Measurements from ENCODE around the gene UBA3.

The UBA3 gene

DNA sequence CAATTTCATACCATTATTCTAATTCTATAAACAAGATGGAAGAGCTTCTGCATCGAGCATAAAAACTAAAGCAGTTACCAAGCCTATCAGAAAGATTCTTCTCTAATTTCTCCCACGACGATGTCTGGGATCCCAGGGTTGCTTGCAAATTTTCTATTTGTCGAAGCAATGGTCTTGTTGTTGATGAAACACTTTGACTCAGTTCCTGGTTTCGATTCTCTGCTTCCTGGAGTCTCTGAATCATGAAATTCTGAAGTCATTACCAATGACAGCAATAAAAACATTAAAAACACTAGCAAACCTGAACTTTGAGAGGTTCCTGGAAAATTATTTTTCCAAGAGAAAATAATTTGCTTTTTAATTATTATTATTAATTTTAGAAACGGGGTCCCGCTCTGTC, 46.7 kb downstream of the UBA3 start:
- DNase-seq (ENCODE audit: low read depth), result peak; percentile 88
- H3K4me3 ChIP-seq (ENCODE audit: low read length), result no peak overlapping the region
- TF ChIP-seq, protein P1, sequence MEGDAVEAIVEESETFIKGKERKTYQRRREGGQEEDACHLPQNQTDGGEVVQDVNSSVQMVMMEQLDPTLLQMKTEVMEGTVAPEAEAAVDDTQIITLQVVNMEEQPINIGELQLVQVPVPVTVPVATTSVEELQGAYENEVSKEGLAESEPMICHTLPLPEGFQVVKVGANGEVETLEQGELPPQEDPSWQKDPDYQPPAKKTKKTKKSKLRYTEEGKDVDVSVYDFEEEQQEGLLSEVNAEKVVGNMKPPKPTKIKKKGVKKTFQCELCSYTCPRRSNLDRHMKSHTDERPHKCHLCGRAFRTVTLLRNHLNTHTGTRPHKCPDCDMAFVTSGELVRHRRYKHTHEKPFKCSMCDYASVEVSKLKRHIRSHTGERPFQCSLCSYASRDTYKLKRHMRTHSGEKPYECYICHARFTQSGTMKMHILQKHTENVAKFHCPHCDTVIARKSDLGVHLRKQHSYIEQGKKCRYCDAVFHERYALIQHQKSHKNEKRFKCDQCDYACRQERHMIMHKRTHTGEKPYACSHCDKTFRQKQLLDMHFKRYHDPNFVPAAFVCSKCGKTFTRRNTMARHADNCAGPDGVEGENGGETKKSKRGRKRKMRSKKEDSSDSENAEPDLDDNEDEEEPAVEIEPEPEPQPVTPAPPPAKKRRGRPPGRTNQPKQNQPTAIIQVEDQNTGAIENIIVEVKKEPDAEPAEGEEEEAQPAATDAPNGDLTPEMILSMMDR (IDR thresholded peaks at IDR 0.05; ENCODE audit: insufficient read depth, low read depth, low read length, missing control alignments), result no peak

DNA sequence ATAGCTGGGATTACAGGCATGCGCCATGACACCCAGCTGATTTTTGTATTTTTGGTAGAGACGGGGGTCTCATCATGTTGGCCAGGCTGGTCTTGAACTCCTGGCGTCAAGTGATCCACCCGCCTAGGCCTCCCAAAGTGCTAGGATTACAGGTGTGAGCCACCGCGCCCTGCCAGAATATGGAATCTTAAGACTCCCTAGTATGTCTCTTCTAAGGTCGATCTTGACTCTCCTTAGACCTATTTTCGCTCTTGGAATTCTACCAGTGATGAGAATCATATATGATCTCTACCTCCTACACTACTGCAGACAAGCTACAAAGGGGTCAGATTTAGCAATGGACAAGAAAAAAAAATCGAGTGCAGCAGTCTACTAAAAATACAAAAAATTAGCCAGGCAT, 47.4 kb downstream of the UBA3 start:
- TF ChIP-seq, protein P1 (IDR thresholded peaks at IDR 0.05; ENCODE audit: insufficient read depth, low read depth, low read length, missing control alignments), result no peak
- no peak overlapping the region for H3K4me3 ChIP-seq (ENCODE audit: low read length)
- no peak for DNase-seq (ENCODE audit: low read depth)

DNA sequence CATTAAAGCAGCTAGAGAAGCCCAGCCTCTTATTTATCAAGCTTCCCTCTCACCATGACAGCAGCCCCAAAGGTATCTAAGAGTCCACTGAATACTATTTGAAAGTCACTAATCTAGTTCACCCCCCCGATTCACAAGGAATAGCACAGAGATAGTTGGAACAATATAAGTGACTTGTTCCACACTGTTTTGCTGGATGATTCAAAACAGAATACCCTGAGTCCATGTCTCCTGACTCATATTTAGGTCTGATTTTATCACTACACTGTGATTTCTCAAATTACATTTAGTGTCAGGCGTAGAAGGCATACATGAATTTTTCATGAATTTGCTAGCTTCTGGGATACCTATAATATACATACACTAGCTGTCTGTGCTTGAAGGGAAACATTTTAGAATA, 48.0 kb downstream of the UBA3 start:
- DNase-seq (ENCODE audit: low read depth), result peak; percentile 63
- TF ChIP-seq, protein P1 (IDR thresholded peaks at IDR 0.05; ENCODE audit: insufficient read depth, low read depth, low read length, missing control alignments), result no peak

DNA sequence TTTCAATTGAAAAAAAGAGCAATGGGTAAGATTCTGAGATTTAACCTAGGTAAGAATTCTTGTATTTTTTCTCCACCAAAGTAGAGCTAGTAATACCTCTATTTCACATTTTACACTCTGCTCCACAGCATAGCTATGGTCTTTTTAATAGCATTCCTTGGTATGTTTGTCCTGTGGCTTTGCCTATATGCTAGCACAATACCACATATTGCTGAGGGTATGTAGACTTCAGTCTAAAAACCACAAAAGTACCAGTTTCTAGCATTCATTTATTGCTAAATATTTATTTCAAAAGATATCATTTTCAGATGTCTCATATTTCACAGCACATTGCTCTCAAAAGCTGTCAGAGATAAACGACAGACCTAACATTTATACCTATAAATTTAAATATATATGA, 48.5 kb downstream of the UBA3 start:
- no peak overlapping the region for H3K4me3 ChIP-seq (ENCODE audit: low read length)
- TF ChIP-seq, protein P1 (IDR thresholded peaks at IDR 0.05; ENCODE audit: insufficient read depth, low read depth, low read length, missing control alignments), result no peak
- no peak for DNase-seq (ENCODE audit: low read depth)

More for the DNA sequence above, 48.0 kb downstream of the UBA3 start:
- no peak overlapping the region for H3K4me3 ChIP-seq (ENCODE audit: low read length)

DNA sequence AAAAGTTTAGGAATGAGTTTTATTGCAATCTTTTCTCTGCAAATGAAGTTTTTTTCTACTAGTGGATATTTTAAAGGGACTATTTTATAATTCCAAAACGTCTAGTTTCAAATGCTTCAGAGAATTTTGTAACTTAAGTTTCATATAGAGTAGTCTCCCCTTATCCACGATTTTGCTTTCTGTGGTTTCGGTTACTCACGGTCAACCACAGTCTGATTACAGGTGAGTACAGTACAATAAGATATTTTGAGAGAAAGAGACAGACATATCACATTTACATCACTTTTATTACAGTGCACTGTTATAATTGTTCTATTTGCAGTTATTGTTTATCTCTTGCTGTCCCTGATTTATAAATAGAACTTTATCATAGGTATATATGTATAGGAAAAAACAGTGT, 59.3 kb downstream of the UBA3 start:
- TF ChIP-seq, protein P1 (IDR thresholded peaks at IDR 0.05; ENCODE audit: insufficient read depth, low read depth, low read length, missing control alignments), result peak; percentile 0
- no peak for DNase-seq (ENCODE audit: low read depth)
- no peak overlapping the region for H3K4me3 ChIP-seq (ENCODE audit: low read length)

DNA sequence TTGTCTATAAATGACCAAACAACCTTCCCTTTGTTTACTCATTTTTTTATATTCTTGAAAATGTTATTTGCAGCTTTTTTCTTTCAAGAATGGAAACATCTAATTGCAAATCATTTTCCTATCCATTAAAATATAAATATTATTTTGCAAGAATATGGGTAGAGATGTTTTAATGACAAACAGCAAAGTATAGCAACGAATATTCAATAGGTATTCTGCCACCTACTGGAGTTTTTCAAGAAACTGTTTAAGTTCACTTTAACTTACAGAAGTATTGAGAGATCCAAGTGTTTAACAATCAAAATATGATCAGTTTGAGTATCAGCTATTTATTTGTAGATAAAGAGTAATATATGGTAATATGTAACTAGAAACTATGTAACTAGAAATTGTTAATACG, 59.7 kb downstream of the UBA3 start:
- no peak overlapping the region for H3K4me3 ChIP-seq (ENCODE audit: low read length)
- TF ChIP-seq, protein P1 (IDR thresholded peaks at IDR 0.05; ENCODE audit: insufficient read depth, low read depth, low read length, missing control alignments), result peak; percentile 13
- DNase-seq (ENCODE audit: low read depth), result no peak

DNA sequence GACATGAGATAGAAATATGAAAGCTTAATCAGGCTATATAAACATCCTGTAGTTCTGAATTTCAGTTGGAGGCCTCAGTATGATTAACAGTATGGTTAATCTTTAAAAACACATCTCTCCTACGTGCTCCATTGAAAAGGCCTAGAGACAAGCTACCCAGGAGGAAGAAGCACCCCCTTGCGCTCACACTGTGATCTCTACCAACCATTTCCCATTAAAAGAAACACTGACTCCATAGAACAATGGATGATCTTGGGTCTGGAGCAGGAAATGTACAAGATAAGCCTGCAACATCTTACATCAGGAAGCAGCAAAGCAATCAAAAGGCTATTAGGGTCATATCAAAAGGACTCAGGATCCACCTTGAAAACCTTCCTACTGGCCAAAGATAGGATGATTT, 63.3 kb downstream of the UBA3 start:
- no peak overlapping the region for H3K4me3 ChIP-seq (ENCODE audit: low read length)
- TF ChIP-seq, protein P1 (IDR thresholded peaks at IDR 0.05; ENCODE audit: insufficient read depth, low read depth, low read length, missing control alignments), result no peak
- no peak for DNase-seq (ENCODE audit: low read depth)
